ENCODE data around the gene POLRMT. TPM values are rescaled to one million over a fixed set of nuclear protein-coding genes. Genes with fewer than 3 reads are reported as not detected.

The POLRMT gene
- total and polyA plus RNA-seq, 4 donors = 16.1 to 76.7 (median 38.4) TPM

- Histone ChIP-seq H3K27ac (ENCODE audit: low read depth in 1 of 2, low read length in 1 of 2) (peak overlapping the region; percentile 11 to 26), H3K36me3 (ENCODE audit: control insufficient read depth in 4 of 4, insufficient read depth in 4 of 4, low read length in 4 of 4) (peaks cover 0 to 14% (median 0%) of the 10 kb centered on the region in 4 donors), H3K9me3 (ENCODE audit: control insufficient read depth in 4 of 4, insufficient read depth in 3 of 4, low read length in 3 of 4) (no peaks in the 10 kb centered on the region), H3K4me1 (ENCODE audit: control insufficient read depth in 5 of 5, insufficient read depth in 5 of 5, low read length in 5 of 5) (peaks cover 0 to 41% (median 10%) of the 10 kb centered on the region in 5 donors), H3K9ac (ENCODE audit: insufficient read depth in 1 of 2, low read length in 2 of 2) (no peak overlapping the region), H3K4me3 (no peak overlapping the region), H3K27me3 (ENCODE audit: control insufficient read depth in 3 of 3, insufficient read depth in 3 of 3, low read length in 2 of 3) (no peaks in the 10 kb centered on the region)
- DNase-seq = no peak
- WGBS, 2 donors = 69 to 72% methylated on average over 44 to 50 of the region's 50 CpGs
- TF ChIP-seq CTCF (IDR thresholded peaks at IDR 0.05; ENCODE audit: control extremely low read depth, extremely low read depth) = no peak
- no peak for ATAC-seq (ENCODE audit: insufficient read depth, low FRiP score)
Observed at GRCh38 chr19:658916-659839, 25.8 kb upstream of the POLRMT start.

- no peak overlapping the region for H3K9ac ChIP-seq (ENCODE audit: insufficient read depth in 1 of 2, low read length in 2 of 2)
Observed at GRCh38 chr19:658059-658839, 24.9 kb upstream of the POLRMT start.

DNA sequence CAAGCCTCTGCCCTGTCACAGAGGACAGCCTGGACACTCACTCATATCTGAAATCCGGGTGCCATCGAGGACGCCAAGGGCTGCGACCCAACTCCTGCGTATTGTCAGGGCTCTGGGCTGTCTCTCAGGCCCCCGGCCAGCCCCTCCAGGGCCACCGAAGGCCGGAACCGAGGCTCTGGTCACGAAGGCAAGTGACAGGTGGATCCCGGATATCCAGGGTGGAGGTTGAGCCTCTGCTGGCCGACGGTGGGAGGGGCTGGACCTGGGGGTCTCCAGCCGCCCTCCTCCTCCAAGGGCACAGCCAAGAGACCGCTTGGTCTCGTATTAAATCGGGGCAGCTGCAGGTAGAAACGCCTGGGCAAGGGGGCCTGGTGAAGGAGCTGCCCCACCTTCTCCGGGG is 24.3 kb upstream of the POLRMT start:
- Histone ChIP-seq H3K9ac (ENCODE audit: insufficient read depth in 1 of 2, low read length in 2 of 2) (no peak overlapping the region), H3K4me1 (ENCODE audit: control insufficient read depth in 5 of 5, insufficient read depth in 5 of 5, low read length in 5 of 5) (peaks cover 0 to 37% (median 10%) of the 10 kb centered on the region in 5 donors), H3K36me3 (ENCODE audit: control insufficient read depth in 4 of 4, insufficient read depth in 4 of 4, low read length in 4 of 4) (peaks cover 0 to 25% (median 3%) of the 10 kb centered on the region in 4 donors), H3K4me3 (no peak overlapping the region), H3K27me3 (ENCODE audit: control insufficient read depth in 3 of 3, insufficient read depth in 3 of 3, low read length in 2 of 3) (no peaks in the 10 kb centered on the region), H3K9me3 (ENCODE audit: control insufficient read depth in 4 of 4, insufficient read depth in 3 of 4, low read length in 3 of 4) (no peaks in the 10 kb centered on the region), H3K27ac (ENCODE audit: low read depth in 1 of 2, low read length in 1 of 2) (no peak overlapping the region)
- no peak for DNase-seq
- 87 to 95% methylated on average over 19 of the region's 19 CpGs for WGBS, 2 donors
- no peak for TF ChIP-seq CTCF (IDR thresholded peaks at IDR 0.05; ENCODE audit: control extremely low read depth, extremely low read depth)
- ATAC-seq (ENCODE audit: insufficient read depth, low FRiP score) = no peak

More at GRCh38 chr19:658059-658839, 24.9 kb upstream of the POLRMT start:
- Histone ChIP-seq H3K4me3 (no peak overlapping the region), H3K27me3 (ENCODE audit: control insufficient read depth in 3 of 3, insufficient read depth in 3 of 3, low read length in 2 of 3) (no peaks in the 10 kb centered on the region), H3K27ac (ENCODE audit: low read depth in 1 of 2, low read length in 1 of 2) (no peak overlapping the region), H3K36me3 (ENCODE audit: control insufficient read depth in 4 of 4, insufficient read depth in 4 of 4, low read length in 4 of 4) (peaks cover 0 to 23% (median 3%) of the 10 kb centered on the region in 4 donors), H3K9me3 (ENCODE audit: control insufficient read depth in 4 of 4, insufficient read depth in 3 of 4, low read length in 3 of 4) (no peaks in the 10 kb centered on the region), H3K4me1 (ENCODE audit: control insufficient read depth in 5 of 5, insufficient read depth in 5 of 5, low read length in 5 of 5) (peaks cover 0 to 37% (median 10%) of the 10 kb centered on the region in 5 donors)
- TF ChIP-seq CTCF (IDR thresholded peaks at IDR 0.05; ENCODE audit: control extremely low read depth, extremely low read depth) = no peak
- WGBS, 2 donors = 87 to 88% methylated on average over 33 of the region's 33 CpGs
- ATAC-seq (ENCODE audit: insufficient read depth, low FRiP score) = no peak
- DNase-seq = no peak
